NCI-H2196 treated with DMSO at 0.1 percent for 48 hours (cell line): ENCODE results near the gene NHLRC4.

Experiments
- DNase-seq: peaks from one replicate; lab custom pipeline; 2025; ENCODE audit not compliant: unreplicated experiment; lab: John Stamatoyannopoulos, UW

NHLRC4 gene

GRCh38 chr16:530111-530817 lies 36.5 kb upstream of the NHLRC4 start:
- DNase-seq, result no peak

GRCh38 chr16:531494-532125 lies 35.2 kb upstream of the NHLRC4 start:
- DNase-seq, result no peak

- no peak for DNase-seq
Observed at GRCh38 chr16:533391-534123, 33.2 kb upstream of the NHLRC4 start.

GRCh38 chr16:534135-534534 lies 32.7 kb upstream of the NHLRC4 start:
- no peak for DNase-seq

- DNase-seq, result no peak
Observed at GRCh38 chr16:534856-535445, 31.9 kb upstream of the NHLRC4 start.

GRCh38 chr16:535446-536405 lies 31.1 kb upstream of the NHLRC4 start:
- DNase-seq, result no peak

- no peak for DNase-seq
Observed at GRCh38 chr16:536746-537145, 30.1 kb upstream of the NHLRC4 start.

GRCh38 chr16:537415-538335 lies 29.1 kb upstream of the NHLRC4 start:
- DNase-seq, result no peak

GRCh38 chr16:539901-540530 lies 26.8 kb upstream of the NHLRC4 start:
- no peak for DNase-seq

GRCh38 chr16:540645-541340 lies 26.0 kb upstream of the NHLRC4 start:
- no peak for DNase-seq

- no peak for DNase-seq
Observed at GRCh38 chr16:543301-544164, 23.3 kb upstream of the NHLRC4 start.

- DNase-seq, result no peak
Observed at GRCh38 chr16:544517-544916, 22.3 kb upstream of the NHLRC4 start.

GRCh38 chr16:546909-547770 lies 19.7 kb upstream of the NHLRC4 start:
- DNase-seq, result peak; percentile 22

GRCh38 chr16:548586-548985 lies 18.2 kb upstream of the NHLRC4 start:
- no peak for DNase-seq

- DNase-seq, result no peak
Observed at GRCh38 chr16:549544-550263, 17.1 kb upstream of the NHLRC4 start.

- DNase-seq, result no peak
Observed at GRCh38 chr16:551210-551609, 15.6 kb upstream of the NHLRC4 start.
